HG02885 (cell line): ENCODE results near the gene SLC17A4.

Source experiments
- ATAC-seq: cut with Tn5 transposase; IDR thresholded peaks from one replicate; pipeline ENCODE4 v1.9.1; 2021; ENCODE audit warnings: mild to moderate bottlenecking; ENCODE audit not compliant: unreplicated experiment, poor library complexity

The SLC17A4 gene, protein sequence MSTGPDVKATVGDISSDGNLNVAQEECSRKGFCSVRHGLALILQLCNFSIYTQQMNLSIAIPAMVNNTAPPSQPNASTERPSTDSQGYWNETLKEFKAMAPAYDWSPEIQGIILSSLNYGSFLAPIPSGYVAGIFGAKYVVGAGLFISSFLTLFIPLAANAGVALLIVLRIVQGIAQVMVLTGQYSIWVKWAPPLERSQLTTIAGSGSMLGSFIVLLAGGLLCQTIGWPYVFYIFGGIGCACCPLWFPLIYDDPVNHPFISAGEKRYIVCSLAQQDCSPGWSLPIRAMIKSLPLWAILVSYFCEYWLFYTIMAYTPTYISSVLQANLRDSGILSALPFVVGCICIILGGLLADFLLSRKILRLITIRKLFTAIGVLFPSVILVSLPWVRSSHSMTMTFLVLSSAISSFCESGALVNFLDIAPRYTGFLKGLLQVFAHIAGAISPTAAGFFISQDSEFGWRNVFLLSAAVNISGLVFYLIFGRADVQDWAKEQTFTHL

DNA sequence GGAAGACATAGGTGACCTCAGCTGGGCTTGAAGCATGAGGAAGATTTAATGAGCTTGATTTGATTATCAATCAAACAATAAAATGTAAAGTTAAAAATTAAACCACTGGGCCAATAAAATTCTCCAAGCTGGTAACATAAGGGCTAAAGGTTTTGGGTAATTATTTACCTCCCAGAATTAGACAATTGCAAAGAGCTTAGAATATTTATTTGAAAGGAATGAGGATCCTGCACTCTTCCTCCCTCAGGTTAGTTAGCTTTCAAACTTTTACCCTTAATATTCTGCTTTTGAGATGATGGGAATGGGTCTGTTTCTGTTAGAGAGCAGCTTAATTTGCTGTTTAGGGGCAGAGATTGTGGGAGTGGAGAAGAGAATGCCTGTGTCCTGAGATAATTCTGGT, at the start of gene SLC17A4:
Gene SLC17A4 (plus strand): TSS at position 208 of the 400 bp plus-strand sequence. CDS start 7,221 bp downstream, outside the sequence.
- no peak for ATAC-seq

DNA sequence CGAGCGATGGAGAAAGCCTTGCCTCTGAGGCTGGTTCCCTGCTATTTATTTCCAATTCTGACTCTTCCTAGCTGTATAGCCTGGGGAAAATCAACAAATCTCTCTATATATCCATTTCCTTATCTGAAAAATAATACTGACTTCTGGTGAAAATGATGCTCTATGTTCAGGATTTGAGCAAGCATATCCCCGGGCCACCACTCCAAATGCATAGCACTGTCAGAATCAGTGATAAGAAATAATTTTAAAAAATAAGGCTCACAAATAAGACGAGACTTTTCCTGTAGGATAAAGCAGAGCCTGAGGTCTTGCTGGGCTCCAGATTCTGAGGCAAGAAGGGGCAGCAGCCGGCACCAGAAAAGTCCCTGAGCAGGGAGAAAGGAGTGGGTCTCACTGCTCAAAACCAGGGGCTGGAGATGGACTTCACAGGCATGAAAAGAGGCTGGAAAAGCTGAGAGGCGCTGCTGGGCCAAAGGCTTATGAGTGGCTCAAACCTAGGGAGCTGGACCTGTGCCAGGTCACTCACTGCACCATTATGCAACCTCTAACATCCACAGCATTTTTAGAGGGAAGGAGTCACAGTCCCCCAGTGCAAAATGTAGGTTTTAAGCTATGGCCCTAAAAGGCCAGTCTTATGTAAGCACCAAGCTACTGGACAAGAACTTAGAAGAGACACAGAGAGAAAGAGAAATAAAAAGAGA, 48.1 kb upstream of the SLC17A4 start:
- no peak for ATAC-seq

DNA sequence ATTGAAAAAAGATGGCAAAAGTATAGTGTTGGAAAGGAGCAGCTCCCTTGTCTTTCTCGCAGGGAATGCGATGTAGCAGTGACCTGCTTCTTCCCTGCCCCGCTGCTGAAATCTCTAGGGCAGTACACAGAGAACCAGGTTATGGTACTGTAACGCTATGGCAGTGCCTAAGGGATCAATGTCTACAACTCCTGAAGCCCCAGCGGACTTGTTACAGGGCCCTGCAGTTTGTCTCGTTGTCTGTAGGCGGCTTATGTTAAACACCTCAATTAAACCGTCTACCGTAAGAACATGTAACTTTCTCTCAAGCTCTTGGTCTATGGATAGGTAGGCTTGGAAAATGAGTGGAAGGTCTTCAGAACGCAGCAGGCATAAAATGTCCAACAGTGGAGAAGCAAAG, 44.8 kb upstream of the SLC17A4 start:
- no peak for ATAC-seq

DNA sequence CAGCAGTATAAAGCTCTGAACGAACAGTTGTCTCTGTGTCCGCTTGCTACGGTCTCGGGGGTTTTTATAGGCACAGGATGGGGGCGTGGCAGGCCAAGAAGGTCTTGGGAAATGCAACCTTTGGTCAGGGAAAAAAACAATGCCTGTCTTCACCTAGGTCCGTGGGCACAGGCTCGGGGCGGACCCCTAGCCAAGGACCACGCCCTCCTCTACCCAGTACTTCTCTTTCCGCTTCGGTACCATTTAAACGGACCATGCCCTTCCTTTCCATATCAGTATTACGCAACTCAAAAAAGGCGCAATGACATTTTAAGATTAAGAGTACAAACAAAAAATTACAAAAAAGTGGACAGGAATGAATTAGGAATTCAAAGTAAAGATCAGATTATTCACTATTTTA, 44.3 kb upstream of the SLC17A4 start:
- no peak for ATAC-seq

DNA sequence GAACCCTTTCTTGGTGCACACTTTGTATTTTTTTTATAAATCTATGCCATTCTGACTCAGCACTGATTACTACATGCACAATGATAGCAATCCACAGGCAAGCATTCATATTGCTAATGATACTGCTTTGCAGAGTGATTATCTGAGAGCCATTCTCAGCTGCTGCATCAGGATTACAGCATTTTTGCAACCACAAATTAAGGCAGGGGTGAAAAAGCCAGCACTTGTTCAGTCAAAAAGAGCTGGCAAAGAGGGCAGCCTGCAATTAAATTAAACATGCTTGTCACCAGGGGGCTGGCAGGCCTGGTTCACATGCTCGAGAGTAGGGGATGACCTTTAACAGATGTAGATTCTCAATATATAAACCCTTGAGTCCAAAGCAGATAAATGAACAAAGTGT, 40.7 kb upstream of the SLC17A4 start:
- ATAC-seq, result no peak

DNA sequence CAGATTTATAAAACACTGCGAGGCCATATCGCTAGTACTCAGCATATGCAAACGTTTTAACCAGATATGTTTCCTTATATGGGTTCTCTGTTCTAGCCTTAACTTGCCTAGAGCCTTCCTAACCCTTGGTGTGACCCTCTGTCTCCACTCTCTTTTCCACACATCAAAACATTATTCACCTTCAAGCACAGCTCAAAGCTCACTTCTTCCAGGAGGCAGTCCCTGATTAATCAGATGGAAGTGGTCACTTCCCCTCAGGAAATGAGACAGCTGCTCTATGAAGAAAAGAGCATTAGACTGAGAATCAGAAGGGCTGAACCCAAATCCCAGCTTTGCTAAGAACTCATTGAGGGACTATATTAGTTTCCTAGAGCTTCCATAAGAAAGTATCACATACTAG, 39.8 kb upstream of the SLC17A4 start:
- no peak for ATAC-seq

DNA sequence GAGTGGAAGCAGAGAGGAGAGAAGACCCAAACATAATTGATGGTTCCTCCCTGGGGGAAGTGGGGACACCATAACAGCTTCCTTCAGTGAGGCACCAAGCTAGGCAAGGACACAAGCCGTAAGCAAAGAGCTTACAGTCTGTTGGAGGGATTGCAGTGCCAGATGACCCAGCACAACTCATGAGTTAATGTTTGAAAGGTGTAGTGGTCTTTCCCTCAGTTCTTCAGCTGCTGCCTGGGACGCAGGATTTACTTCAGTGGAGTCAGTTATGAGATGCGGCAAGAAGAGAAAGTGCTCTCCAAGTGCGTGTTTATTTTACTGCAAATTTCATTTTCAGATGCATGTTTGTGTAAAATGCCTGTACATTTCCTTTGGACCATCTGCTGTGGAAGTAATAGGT, 38.7 kb upstream of the SLC17A4 start:
- no peak for ATAC-seq

DNA sequence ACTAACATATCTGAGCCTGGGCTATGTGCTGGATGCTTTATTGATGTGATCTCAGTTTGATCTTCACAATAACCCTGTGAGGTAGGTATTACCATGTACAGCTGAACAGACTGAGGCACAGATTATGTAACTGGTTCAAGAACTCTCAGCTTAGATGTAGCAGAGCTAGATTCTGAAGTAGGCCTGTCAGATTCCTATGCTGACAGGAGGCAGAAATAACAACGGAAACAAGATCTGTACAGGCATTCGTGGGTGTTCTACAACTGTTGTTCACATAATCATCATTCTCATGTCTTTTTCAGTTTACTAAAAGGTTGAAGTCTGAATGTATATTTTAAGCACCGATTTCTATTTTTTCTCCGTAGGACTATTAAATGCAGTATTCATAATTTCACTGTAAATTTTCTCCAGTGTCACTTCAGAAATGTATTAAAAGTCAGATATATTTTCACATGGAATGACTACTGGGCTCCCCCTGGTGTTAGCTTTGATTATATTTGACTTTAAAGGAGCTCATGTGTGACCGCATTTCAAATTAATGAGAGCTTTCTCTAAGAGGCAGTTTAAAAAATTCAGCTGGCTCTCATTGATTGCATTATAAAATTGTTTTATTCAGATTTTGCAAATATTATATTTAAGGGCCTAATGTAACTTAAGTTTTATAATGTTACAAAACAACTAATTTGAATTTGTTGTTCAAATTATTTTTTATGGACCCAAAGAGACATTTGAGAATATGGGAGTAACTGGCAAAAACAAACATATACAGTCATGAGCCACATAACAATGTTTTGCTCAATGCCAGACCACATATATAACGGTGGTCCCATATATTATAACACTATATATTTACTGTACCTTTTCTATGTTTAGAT, 36.4 kb upstream of the SLC17A4 start:
- no peak for ATAC-seq

DNA sequence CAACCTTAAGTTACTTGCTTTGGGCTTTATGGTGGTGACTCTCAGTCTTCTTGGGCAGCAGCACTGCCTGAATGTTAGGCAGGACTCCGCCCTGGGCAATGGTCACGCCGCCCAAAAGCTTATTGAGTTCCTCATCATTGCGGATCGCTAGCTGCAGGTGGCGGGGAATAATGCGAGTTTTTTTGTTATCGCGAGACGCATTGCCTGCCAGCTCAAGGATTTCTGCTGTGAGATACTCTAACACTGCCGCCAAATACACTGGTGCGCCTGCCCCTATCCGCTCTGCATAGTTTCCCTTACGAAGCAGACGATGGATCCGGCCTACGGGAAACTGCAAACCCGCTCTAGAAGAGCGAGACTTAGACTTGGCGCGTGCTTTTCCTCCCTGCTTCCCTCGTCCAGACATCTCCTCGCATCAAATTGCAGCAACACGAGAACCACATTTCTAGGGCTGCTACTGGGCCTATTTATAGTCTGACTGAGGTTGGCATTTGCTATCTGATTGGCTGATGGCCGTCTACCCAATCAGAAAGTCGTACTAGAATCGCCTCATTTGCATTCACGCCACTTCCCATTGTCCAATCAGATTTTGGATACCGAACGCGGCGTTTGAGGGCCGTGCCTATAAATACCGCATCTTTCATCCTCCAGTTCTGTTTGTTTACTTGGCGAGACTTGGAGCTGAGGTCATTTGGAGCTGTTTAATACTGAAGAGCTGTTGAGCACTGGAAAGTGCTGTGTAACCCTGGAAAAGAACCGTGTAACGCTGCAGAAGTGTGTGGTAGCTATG, 28.2 kb upstream of the SLC17A4 start:
- no peak for ATAC-seq

DNA sequence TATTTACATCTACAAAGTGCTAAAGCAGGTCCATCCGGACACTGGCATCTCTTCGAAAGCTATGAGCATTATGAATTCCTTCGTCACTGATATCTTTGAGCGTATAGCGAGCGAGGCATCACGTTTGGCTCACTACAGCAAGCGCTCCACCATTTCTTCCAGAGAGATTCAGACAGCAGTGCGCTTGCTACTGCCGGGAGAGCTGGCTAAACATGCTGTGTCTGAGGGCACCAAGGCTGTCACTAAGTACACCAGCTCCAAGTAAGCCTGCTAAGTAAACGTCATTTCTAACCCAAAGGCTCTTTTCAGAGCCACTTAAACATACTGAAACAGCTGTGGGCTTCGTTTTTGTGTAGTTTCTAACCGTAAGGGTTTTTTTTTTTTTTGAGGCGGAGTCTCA, 27.5 kb upstream of the SLC17A4 start:
- ATAC-seq, result no peak

DNA sequence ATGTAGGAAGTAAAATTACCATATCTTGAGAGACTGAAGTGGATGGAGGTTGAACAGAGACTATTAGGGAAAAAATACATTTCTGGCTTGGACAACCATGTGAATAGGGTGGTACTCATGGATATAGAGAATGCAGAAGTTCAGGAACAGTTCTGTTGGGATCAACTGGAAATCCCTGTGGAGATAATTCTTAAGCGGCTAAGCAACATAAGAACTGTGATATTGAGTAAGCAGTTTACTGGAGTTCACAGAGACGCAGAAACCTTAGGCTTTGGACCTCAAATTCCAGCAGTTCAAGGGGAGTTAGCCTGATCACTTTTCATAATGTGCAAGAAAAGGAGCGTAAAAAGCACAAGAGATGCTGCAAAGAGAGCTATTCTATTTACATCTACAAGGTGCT, 23.6 kb upstream of the SLC17A4 start:
- no peak for ATAC-seq

DNA sequence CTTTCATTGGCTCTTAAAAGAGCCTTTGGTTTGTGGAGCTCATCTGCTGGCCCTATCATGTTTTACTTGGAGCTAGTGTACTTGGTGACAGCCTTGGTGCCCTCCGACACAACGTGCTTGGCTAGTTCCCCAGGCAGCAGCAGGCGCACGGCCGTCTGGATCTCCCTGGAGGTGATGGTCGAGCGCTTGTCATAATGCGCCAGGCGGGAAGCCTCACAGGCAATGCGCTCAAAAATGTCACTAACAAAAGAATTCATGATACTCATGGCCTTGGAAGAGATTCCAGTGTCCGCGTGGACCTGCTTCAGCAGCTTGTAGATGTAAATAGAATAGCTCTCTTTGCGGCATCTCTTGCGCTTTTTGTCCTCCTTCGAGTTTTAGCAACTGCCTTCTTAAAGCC, 22.8 kb upstream of the SLC17A4 start:
- no peak for ATAC-seq

DNA sequence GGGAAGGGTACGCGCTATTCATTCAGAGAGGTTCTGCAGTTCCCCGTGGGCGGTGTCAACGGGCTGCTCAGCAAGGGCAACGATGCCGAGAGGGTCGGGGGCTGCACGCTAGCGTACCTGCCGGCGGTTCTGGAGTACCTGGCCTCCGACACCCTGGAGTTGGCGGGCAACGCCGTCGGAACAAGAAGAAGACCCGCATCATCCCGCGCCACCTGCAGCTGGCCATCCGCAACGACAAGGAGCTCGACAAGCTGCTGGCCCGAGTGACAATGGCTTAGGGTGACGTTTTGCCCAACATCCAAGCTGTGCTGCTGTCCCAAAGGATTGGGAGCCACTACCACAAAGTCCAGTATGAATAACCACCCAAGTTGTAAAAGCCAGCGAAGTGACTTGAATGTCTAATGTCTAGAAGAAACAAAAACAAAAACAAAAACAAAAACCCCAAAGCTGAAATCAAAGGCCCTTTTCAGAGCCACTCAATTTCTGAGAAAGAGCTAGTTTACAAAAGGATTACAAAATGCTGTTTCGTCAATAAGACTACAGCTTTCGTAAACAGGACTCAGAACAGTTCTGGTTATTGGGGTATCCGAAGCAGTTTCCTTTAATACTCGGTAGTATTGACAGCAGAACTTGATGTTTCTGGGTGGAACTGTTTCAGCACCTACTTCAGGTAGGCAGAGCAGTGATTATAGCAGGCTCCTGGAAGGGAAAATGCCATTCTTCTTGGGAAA, 21.9 kb upstream of the SLC17A4 start:
- no peak for ATAC-seq

DNA sequence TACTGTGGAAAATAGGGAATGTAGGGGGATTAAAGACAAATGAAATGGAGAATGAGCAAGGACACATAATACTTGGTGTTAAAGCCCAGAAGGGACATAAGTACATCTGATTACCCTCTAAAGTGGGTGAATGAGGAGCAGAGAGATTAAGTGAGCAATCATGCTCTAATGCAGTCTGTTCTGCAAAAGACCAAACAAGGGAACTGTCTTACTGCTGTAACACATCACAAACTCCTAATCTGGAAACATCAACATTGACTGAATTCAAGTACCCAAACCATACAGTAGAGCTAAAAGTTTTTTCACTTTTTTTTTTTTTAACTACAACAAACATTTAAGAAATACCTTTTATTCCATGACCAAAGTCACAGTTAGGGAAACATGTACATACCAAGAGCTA, 19.3 kb upstream of the SLC17A4 start:
- ATAC-seq, result no peak

DNA sequence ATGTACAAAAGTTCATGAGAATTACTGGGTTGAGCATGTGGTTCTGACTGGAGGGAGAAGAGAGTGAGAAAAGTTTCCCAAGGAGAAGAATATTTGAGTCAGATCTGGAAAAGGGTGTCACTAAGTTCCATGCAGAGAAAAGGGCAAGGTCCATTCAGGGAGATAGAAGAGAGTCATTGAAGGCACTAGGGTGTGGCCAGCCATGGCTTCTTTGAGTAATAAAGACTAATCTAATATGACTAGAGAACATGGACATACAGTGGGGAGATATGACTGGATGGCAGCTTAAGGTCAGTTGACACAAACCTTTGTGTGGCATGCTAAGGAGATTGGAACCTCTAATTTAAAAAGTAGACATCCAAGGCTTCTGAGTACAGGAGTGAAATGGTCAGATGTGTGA, 10.7 kb upstream of the SLC17A4 start:
- ATAC-seq, result no peak

DNA sequence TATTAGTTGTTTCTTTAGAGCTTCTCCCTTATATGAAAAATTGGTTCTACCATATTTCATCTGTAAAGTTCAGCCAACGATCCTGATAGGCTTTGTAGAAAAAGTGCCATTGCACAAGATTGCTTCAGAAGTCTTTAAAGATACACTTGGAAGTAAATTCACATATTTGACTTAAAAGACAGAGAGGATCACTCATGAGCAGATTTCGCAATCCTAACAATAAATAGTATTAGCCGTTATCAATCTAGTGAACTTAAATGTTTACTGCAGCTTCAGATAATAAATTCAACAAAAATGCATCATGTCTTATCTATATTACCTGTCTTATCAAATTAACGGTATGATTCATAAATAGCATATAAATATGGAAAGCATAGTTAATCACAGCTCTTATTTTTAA, 8.7 kb upstream of the SLC17A4 start:
- ATAC-seq, result no peak

DNA sequence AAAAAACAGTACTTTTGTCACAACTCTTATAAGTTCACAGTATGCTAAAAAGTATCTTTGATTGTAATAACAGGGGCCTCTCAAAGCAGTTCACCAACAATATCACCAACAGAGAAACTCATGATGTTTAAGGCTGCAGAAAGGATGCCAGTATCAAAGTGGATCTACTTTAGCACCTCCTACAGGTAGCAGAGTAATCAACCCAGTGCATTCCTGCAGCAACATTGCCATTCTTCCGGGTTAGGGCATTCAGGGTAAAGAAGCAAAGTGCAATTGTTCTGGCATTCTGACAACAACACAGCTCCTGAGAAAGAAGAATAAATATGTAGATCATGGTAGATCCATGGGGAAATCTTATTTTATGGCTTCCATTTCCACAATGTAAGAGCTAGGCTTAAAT, 7.6 kb upstream of the SLC17A4 start:
- no peak for ATAC-seq

DNA sequence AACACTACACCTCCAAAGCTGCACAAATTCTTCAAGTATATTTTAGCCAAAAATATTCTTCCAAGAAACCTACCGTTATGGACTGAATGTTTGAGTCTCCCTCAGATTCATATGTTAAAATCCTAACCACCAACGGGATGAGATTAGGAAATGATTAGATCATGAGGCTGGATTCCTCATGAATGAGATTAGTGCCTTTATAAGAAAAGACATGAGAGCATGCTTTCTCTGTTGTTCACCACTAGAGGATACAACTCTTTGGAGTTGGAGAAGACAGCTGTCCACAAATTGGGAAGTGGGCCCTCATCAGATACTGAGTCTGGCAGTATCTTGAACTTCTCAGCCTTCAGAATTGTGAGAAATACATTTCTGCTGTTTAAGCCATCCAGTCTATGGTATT, 7.1 kb upstream of the SLC17A4 start:
- ATAC-seq, result no peak

DNA sequence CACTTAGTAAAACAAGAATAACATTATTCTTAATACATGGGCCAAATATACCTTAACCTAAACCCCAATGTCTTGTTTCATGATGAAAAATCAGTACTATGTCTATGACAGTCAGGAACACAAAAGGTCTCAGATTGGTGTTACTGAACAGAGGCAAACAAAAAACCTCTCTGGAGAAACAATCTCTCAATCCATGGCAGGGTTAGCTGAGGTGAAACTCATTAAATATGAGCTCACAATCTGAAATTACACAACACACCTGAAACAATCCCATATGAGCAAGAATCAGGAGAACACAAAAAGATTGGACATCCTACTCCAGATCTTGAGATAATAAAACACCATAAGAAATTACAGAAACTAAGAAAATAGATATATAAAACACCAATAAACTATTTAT, 6.5 kb upstream of the SLC17A4 start:
- no peak for ATAC-seq
